Measurements from ENCODE around the gene TAF1.
A peak's percentile ranks its signal among the peaks of the same experiment; 100 is the strongest.
"Not testable (repeated sequence)": the region's sequence is repeated elsewhere in the genome, so short reads cannot be mapped to it uniquely, and the experiment has no call there.

TAF1 gene

GRCh38 chrX:71432733-71433132 lies 66.6 kb downstream of the TAF1 start:
- DNase-seq = no peak

- DNase-seq = no peak
Observed at GRCh38 chrX:71438750-71439149, 72.6 kb downstream of the TAF1 start.

GRCh38 chrX:71439420-71439819 lies 73.3 kb downstream of the TAF1 start:
- DNase-seq = no peak

- no peak for DNase-seq
Observed at GRCh38 chrX:71439896-71440295, 73.7 kb downstream of the TAF1 start.

- DNase-seq = no peak
Observed at GRCh38 chrX:71440401-71440800, 74.2 kb downstream of the TAF1 start.

GRCh38 chrX:71441809-71442208 lies 75.7 kb downstream of the TAF1 start:
- not testable (repeated sequence) for DNase-seq

GRCh38 chrX:71450433-71451106 lies 84.4 kb downstream of the TAF1 start:
- no peak for DNase-seq

- not testable (repeated sequence) for DNase-seq
Observed at GRCh38 chrX:71451518-71451917, 85.4 kb downstream of the TAF1 start.

- no peak for DNase-seq
Observed at GRCh38 chrX:71453056-71453455, 86.9 kb downstream of the TAF1 start.

- DNase-seq = no peak
Observed at GRCh38 chrX:71454222-71454621, 88.1 kb downstream of the TAF1 start.

GRCh38 chrX:71458866-71459265 lies 92.7 kb downstream of the TAF1 start:
- no peak for DNase-seq

- no peak for DNase-seq
Observed at GRCh38 chrX:71464968-71465367, 98.8 kb downstream of the TAF1 start.

GRCh38 chrX:71466979-71467523 lies 100.9 kb downstream of the TAF1 start:
- no peak for DNase-seq

GRCh38 chrX:71475785-71476540 lies 109.8 kb downstream of the TAF1 start:
- DNase-seq = no peak

GRCh38 chrX:71482228-71482958 lies 116.2 kb downstream of the TAF1 start:
- no peak for DNase-seq

GRCh38 chrX:71487814-71488213 lies 121.7 kb downstream of the TAF1 start:
- DNase-seq = no peak

- no peak for DNase-seq
Observed at GRCh38 chrX:71489540-71489939, 123.4 kb downstream of the TAF1 start.

GRCh38 chrX:71492231-71493065 lies 126.3 kb downstream of the TAF1 start:
- DNase-seq = peak; percentile 34

GRCh38 chrX:71493111-71493613 lies 127.0 kb downstream of the TAF1 start:
- DNase-seq = no peak

GRCh38 chrX:71495979-71496378 lies 129.8 kb downstream of the TAF1 start:
- DNase-seq = not testable (repeated sequence)

- no peak for DNase-seq
Observed at GRCh38 chrX:71496476-71496875, 130.3 kb downstream of the TAF1 start.

- DNase-seq = not testable (repeated sequence)
Observed at GRCh38 chrX:71502080-71502479, 135.9 kb downstream of the TAF1 start.

Measured in activated effector memory CD4-positive, alpha-beta T cell treated with Interleukin-2 at 50 U/mL for 16 hours (primary cell).